Heart right ventricle (tissue), 16 donors: ENCODE results near the gene PKD1L1. TPM values are rescaled to one million over a fixed set of nuclear protein-coding genes. Genes with fewer than 3 reads are reported as not detected.
A peak's percentile ranks its signal among the peaks of the same experiment; 100 is the strongest.

ENCODE experiments used
- ATAC-seq, 8 donors: fragments of 200-7000 bp; cut with Tn5 transposase; one replicate each; pipeline ENCODE4 v1.9.1; 2020; ENCODE audit warnings: mild to moderate bottlenecking in 8 of 8, moderate library complexity in 8 of 8, moderate number of reproducible peaks in 1 of 8
- DNase-seq, 2 donors: peaks; one replicate each; pipeline ENCODE4 v3.0.0-alpha.2; 2020
- H3K27ac ChIP-seq, 10 donors: fragments of 200-600 bp; sonication (generic) in 2 of 10; one replicate each; pipeline versions ENCODE4 v1.5.0 to v1.8.0; 2020 to 2022; ENCODE audit warnings: mild to moderate bottlenecking in 3 of 10
- H3K27me3 ChIP-seq, 7 donors: fragments of 200-600 bp; one replicate each; pipeline ENCODE4 v1.8.0; 2021 to 2022; ENCODE audit warnings: mild to moderate bottlenecking in 2 of 7
- H3K36me3 ChIP-seq, 9 donors: fragments of 200-600 bp; sonication (generic) in 1 of 9; one replicate each; pipeline versions ENCODE4 v1.5.0 to v1.8.0; 2020 to 2022; ENCODE audit warnings: mild to moderate bottlenecking in 2 of 9
- H3K4me1 ChIP-seq, 9 donors: fragments of 200-600 bp; sonication (generic) in 1 of 9; one replicate each; pipeline versions ENCODE4 v1.5.0 to v1.8.0; 2020 to 2022; ENCODE audit warnings: mild to moderate bottlenecking in 4 of 9
- H3K4me3 ChIP-seq, 10 donors: fragments of 200-600 bp; sonication (generic) in 2 of 10; one replicate each; pipeline versions ENCODE4 v1.5.0 to v1.8.0; 2020 to 2022; ENCODE audit warnings: mild to moderate bottlenecking in 7 of 10, moderate library complexity in 2 of 10
- H3K9me3 ChIP-seq, 11 donors: fragments of 200-600 bp in 10 of 11; sonication (generic) in 2 of 11; one replicate each; pipeline versions ENCODE4 v1.5.0 to v1.8.0; 2013 to 2022; ENCODE audit warnings: mild to moderate bottlenecking in 2 of 11, control low read depth in 1 of 11, moderate library complexity in 1 of 11
- CTCF ChIP-seq, 9 donors: fragments of 200-600 bp; sonication (generic) in 2 of 9; IDR thresholded peaks; one replicate each; pipeline versions ENCODE4 v1.5.0 to v1.8.0; 2021 to 2022; ENCODE audit warnings: antibody characterized with exemption in 9 of 9, mild to moderate bottlenecking in 5 of 9, moderate library complexity in 1 of 9
- WGBS, 2 donors: extraction: QIAGEN DNeasy Blood & Tissue Kit; methylation state at CpG; one replicate each; pipeline ENCODE4 v1.1.7; 2013; ENCODE audit warnings: inconsistent platforms in 1 of 2; 5-methylcytosine and 5-hydroxymethylcytosine counted together
- intact Hi-C, 10 donors: fragments of 100-400 bp; cut with DNase I; formaldehyde crosslinking; loops; one replicate each; pipeline versions ENCODE4 v1.11.1 to v1.14.2; 2022
- polyA plus RNA-seq, 2 donors: library from polyadenylated mRNA; stranded (reverse); fragments of 200-250 nt; gene quantifications; one replicate each; pipeline ENCODE4 v1.2.3, GENCODE V29; 2013
- total RNA-seq, 10 donors: library from RNA; stranded (reverse); fragmentation: NEBNext Ultra II Directional in 3 of 10; extraction: Animal tissue kit (Norgen Biotek cat#: 25700) in 3 of 10; gene quantifications; one replicate each; pipeline versions ENCODE4 v1.2.1 to v1.2.4, GENCODE V29; 2021 to 2023
- donor health status: Arrhythmogenic right ventricular cardiomyopathy.
- donor health status: ischemic (EF 13 %, LVEDD 7.1; RV severe dilation, severe dysfunction).
- donor health status: healthy with polysubstance abuse.
- donor health status: DM: no; HTN: yes; CAD: no.
- donor health status: DM: no; HTN: no; CAD: no.
- donor health status: ischemic (EF 25% LVEDD 6.9; RV normal size, moderate dysfunction).
- donor health status: ischemic (EF 25% LVEDD 5.7; RV mildly dilated, moderate dysfunction).
- donor health status: healthy.
- donor health status: DM: yes; HTN: yes; CAD: no.
- donor health status: Ischemic cardiomyopathy.
- donor health status: ischemic (EF 35%, LVEDD 5.7; RV mildly dilated, moderate dysfunction).
- donor health status: nonischemic (EF 11% LVEDD 7.7; RV severe dilation, severe dysfunction).
- donor health status: DM: yes; HTN: yes; CAD: no.
- donor health status: PGD.
- donor health status: ischemic (EF 29% LVEDD 5.4; RV normal size, mild dysfunction).
- donor health status: nonischemic (EF 23%, LVEDD 6.1; RV moderate dilation, normal function).

The PKD1L1 gene
- total and polyA plus RNA-seq, 12 donors: 1.5 to 4.7 (median 2.4) TPM

GRCh38 chr7:47915616-47915976 lies 32.7 kb downstream of the PKD1L1 start:
- Histone ChIP-seq H3K36me3 (peaks cover 0 to 8% (median 0%) of the 10 kb centered on the region in 9 donors), H3K27ac (no peak overlapping the region), H3K9me3 (peaks cover 0 to 15% (median 0%) of the 10 kb centered on the region in 11 donors), H3K27me3 (no peaks in the 10 kb centered on the region), H3K4me1 (peaks cover 0 to 4% (median 0%) of the 10 kb centered on the region in 9 donors), H3K4me3 (no peak overlapping the region)
- DNase-seq (no peak), ATAC-seq (no peak)
- WGBS, 2 donors: 84 to 88% methylated on average over 2 of the region's 2 CpGs
- intact Hi-C loops: no loop called here
- TF ChIP-seq CTCF (IDR thresholded peaks at IDR 0.05): no peak

- Histone ChIP-seq H3K4me3 (no peak overlapping the region), H3K27ac (peak overlapping the region in 1 of 10 donors; percentile 3), H3K27me3 (no peaks in the 10 kb centered on the region), H3K9me3 (peaks cover 0 to 12% (median 0%) of the 10 kb centered on the region in 11 donors), H3K4me1 (peaks cover 0 to 4% (median 0%) of the 10 kb centered on the region in 9 donors), H3K36me3 (peaks cover 0 to 8% (median 0%) of the 10 kb centered on the region in 9 donors)
- TF ChIP-seq CTCF (IDR thresholded peaks at IDR 0.05): no peak
- DNase-seq (no peak), ATAC-seq (no peak)
- intact Hi-C loops: no loop called here
- 68 to 75% methylated on average over 5 of the region's 5 CpGs for WGBS, 2 donors
Observed at GRCh38 chr7:47914717-47915615, 33.3 kb downstream of the PKD1L1 start.

- no peak for DNase-seq
- Histone ChIP-seq H3K27ac (no peak overlapping the region), H3K9me3 (no peaks in the 10 kb centered on the region), H3K27me3 (no peaks in the 10 kb centered on the region), H3K4me3 (no peak overlapping the region), H3K36me3 (peaks cover 0 to 13% (median 0%) of the 10 kb centered on the region in 9 donors), H3K4me1 (peaks cover 0 to 12% (median 0%) of the 10 kb centered on the region in 9 donors)
- no peak for TF ChIP-seq CTCF (IDR thresholded peaks at IDR 0.05)
- intact Hi-C loops: no loop called here
- 89 to 96% methylated on average over 6 of the region's 6 CpGs for WGBS, 2 donors
- no peak for ATAC-seq
Observed at GRCh38 chr7:47912332-47912731, 35.9 kb downstream of the PKD1L1 start.

GRCh38 chr7:47908720-47909119 lies 39.5 kb downstream of the PKD1L1 start:
- Histone ChIP-seq H3K36me3 (peaks cover 0 to 30% (median 0%) of the 10 kb centered on the region in 9 donors), H3K27me3 (no peaks in the 10 kb centered on the region), H3K4me3 (no peak overlapping the region), H3K4me1 (peaks cover 0 to 12% (median 0%) of the 10 kb centered on the region in 9 donors), H3K27ac (no peak overlapping the region), H3K9me3 (no peaks in the 10 kb centered on the region)
- no peak for TF ChIP-seq CTCF (IDR thresholded peaks at IDR 0.05)
- DNase-seq (no peak), ATAC-seq (peak in 1 of 8 donors; percentile 26)
- intact Hi-C loops: no loop called here
- 73 to 77% methylated on average over 1 of the region's 1 CpG for WGBS, 2 donors
